GM12873 (cell line): ENCODE results near the gene ABCG1.

ENCODE experiments used
- TF ChIP-seq, protein P1 (sequence below): IDR thresholded peaks from 2 replicates; pipeline ENCODE4 v1.5.1; 2012; ENCODE audit warnings: low read depth, mild to moderate bottlenecking, moderate library complexity, low read length, control low read depth; ENCODE audit not compliant: insufficient read depth; ENCODE audit errors: missing control alignments

Gene ABCG1

DNA sequence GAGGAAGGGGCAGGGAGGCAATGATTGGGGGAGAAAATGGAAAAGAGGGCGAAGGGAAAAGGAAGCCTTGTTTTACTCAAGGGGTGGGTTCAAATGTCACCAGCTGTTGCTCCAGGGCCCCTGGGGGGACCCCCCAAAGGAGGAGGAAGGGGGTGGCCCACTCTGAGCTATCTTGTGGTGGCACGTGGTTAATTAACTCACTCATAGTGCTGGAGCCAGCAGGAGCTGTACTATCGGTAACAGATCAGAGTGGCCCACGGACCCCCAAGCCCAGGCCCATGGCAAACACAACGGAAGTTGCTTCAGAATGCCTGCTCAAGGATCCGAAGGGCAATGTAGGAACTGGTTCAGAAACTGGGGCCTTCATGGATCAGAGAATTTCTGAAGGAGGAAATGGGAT lies 124.6 kb downstream of the ABCG1 start:
- TF ChIP-seq, protein P1, sequence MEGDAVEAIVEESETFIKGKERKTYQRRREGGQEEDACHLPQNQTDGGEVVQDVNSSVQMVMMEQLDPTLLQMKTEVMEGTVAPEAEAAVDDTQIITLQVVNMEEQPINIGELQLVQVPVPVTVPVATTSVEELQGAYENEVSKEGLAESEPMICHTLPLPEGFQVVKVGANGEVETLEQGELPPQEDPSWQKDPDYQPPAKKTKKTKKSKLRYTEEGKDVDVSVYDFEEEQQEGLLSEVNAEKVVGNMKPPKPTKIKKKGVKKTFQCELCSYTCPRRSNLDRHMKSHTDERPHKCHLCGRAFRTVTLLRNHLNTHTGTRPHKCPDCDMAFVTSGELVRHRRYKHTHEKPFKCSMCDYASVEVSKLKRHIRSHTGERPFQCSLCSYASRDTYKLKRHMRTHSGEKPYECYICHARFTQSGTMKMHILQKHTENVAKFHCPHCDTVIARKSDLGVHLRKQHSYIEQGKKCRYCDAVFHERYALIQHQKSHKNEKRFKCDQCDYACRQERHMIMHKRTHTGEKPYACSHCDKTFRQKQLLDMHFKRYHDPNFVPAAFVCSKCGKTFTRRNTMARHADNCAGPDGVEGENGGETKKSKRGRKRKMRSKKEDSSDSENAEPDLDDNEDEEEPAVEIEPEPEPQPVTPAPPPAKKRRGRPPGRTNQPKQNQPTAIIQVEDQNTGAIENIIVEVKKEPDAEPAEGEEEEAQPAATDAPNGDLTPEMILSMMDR: no peak

DNA sequence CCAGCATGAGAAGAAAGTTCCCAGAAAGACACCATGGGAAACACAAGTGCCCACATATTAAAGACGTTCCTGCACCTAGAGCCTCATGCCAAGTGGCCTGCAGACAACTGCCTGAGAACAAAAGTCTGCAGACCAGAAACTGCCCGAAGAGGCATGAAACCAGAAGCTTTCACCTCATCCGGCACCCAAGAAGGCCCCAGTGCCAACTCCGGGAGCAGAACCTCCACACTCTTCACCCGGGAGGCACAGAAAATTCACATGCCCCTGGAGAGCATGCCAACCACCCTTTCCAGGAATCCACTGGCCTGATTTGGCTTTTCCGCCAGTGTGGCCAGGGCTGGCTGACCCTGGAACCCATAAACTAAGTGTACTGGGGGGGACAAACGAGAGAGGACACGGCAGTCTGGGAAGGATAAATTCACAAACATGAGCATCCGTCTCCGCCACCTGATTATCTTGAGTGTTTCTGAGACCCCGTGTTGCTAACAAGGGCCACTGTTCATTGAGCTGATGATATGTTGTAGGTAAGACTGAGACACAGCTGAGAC lies 125.1 kb downstream of the ABCG1 start:
- TF ChIP-seq, protein P1: no peak

DNA sequence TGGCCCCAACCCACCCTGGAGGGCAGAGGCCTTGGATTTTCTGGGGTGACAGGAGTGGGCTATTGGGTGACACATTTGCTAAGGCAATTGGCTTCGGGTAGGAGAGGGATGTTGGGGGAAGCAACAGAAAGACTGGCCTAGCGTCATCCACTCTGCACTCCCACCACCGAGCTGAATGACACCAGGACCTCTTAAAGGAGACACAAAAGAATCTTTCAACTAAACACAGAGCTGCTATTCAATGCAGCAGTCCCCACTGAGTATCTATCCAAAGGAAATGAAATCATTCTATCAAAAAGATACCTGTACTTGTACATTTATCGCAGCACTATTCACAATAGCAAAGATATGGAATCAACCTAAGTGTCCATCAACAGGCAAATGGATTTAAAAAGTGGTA lies 125.7 kb downstream of the ABCG1 start:
- TF ChIP-seq, protein P1: no peak

DNA sequence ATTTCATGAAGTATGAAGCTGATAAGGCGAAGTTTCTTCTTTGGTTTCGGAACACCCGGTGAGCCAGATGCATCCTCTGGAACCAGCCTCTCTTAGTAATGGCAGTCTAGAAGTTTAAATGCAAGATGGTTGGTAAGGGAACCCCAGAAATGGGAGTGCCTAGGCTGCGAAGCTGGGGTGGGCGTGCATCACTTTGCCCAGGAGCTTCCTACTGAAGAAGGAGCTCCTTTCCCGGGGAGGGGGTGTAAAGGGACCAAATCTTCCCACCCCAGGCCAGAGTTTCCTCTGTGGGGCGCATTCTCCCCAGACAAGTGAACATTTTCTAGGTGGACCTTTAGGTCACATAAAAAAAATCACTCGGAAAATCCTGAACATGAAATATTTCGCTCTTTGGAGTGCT lies 127.5 kb downstream of the ABCG1 start:
- TF ChIP-seq, protein P1: no peak
